HG03342 (cell line): ENCODE measurements around the gene MEX3C.

Experiments
- ATAC-seq: cut with Tn5 transposase; IDR thresholded peaks from one replicate; pipeline ENCODE4 v1.9.1; 2021; ENCODE audit warnings: mild to moderate bottlenecking, moderate library complexity; ENCODE audit not compliant: unreplicated experiment

Gene MEX3C

GRCh38 chr18:51197661-51198424 is at the start of gene MEX3C:
Gene MEX3C (minus strand): TSS chr18:51197681. CDS start chr18:51197320, 361 bp downstream.
- peak; percentile 80 for ATAC-seq

- ATAC-seq: no peak
Measured at GRCh38 chr18:51241226-51241625, 43.7 kb upstream of the MEX3C start.

- ATAC-seq: no peak
Measured at GRCh38 chr18:51236225-51236624, 38.7 kb upstream of the MEX3C start.

- ATAC-seq: peak; percentile 88
Measured at GRCh38 chr18:51235009-51235789, 37.7 kb upstream of the MEX3C start.

GRCh38 chr18:51234117-51235008 is 36.9 kb upstream of the MEX3C start:
- ATAC-seq: no peak

- ATAC-seq: no peak
Measured at GRCh38 chr18:51229328-51229727, 31.8 kb upstream of the MEX3C start.

GRCh38 chr18:51227660-51228059 is 30.2 kb upstream of the MEX3C start:
- ATAC-seq: no peak

- no peak for ATAC-seq
Measured at GRCh38 chr18:51226587-51227350, 29.3 kb upstream of the MEX3C start.

- ATAC-seq: no peak
Measured at GRCh38 chr18:51226068-51226467, 28.6 kb upstream of the MEX3C start.

- no peak for ATAC-seq
Measured at GRCh38 chr18:51212606-51213005, 15.1 kb upstream of the MEX3C start.

- peak; percentile 96 for ATAC-seq
Measured at GRCh38 chr18:51211552-51211951, 14.1 kb upstream of the MEX3C start.

GRCh38 chr18:51196811-51197660 is 445 bp downstream of the MEX3C start:
- ATAC-seq: peak; percentile 11

GRCh38 chr18:51196118-51196810 is 1.2 kb downstream of the MEX3C start:
- peak; percentile 1 for ATAC-seq

- no peak for ATAC-seq
Measured at GRCh38 chr18:51195451-51196117, 1.9 kb downstream of the MEX3C start.

GRCh38 chr18:51195086-51195450 is 2.4 kb downstream of the MEX3C start:
- ATAC-seq: no peak

GRCh38 chr18:51194604-51195003 is 2.9 kb downstream of the MEX3C start:
- no peak for ATAC-seq

GRCh38 chr18:51193621-51194287 is 3.7 kb downstream of the MEX3C start:
- ATAC-seq: no peak

- ATAC-seq: no peak
Measured at GRCh38 chr18:51192696-51193095, 4.8 kb downstream of the MEX3C start.
